ENCODE results near the gene LPP. TPM values are rescaled to one million over a fixed set of nuclear protein-coding genes. Genes with fewer than 3 reads are reported as not detected.

The LPP gene
- total and polyA plus RNA-seq, 4 donors, result 11.1 to 219 (median 66.5) TPM

- ATAC-seq (ENCODE audit: insufficient read depth, low FRiP score) (no peak), DNase-seq (no peak)
- Histone ChIP-seq H3K27me3 (ENCODE audit: control insufficient read depth in 3 of 3, insufficient read depth in 3 of 3, low read length in 2 of 3) (no peaks in the 10 kb centered on the region), H3K27ac (ENCODE audit: low read depth in 1 of 2, low read length in 1 of 2) (no peak overlapping the region), H3K9me3 (ENCODE audit: control insufficient read depth in 4 of 4, insufficient read depth in 3 of 4, low read length in 3 of 4) (no peaks in the 10 kb centered on the region), H3K4me3 (no peak overlapping the region), H3K9ac (ENCODE audit: insufficient read depth in 1 of 2, low read length in 2 of 2) (no peak overlapping the region), H3K36me3 (ENCODE audit: control insufficient read depth in 4 of 4, insufficient read depth in 4 of 4, low read length in 4 of 4) (peaks cover 0 to 6% (median 5%) of the 10 kb centered on the region in 4 donors), H3K4me1 (ENCODE audit: control insufficient read depth in 5 of 5, insufficient read depth in 5 of 5, low read length in 5 of 5) (peaks cover 0 to 34% (median 1%) of the 10 kb centered on the region in 5 donors)
- TF ChIP-seq CTCF (IDR thresholded peaks at IDR 0.05; ENCODE audit: control extremely low read depth, extremely low read depth), result no peak
- WGBS, 2 donors, result 55 to 62% methylated on average over 3 of the region's 3 CpGs
Measured at GRCh38 chr3:188401244-188401993, 247.5 kb downstream of the LPP start.

DNA sequence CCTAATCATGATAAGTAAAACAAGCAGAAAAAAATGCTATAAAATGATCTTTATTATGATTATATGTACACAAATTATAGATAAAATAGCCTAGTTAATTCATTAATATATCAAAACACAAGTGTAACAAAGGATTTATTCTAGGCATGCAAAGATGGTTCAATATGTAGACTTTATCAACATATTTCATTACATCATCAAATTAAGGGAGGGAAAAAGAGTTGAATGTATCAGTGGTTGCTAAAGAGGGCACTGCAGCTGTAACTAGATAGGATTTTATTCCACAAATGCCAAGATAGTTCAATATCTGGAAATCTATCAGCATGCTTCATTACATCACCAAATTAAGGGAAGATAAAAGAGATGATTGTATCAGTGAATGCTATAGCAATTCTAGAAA, 248.3 kb downstream of the LPP start:
- H3K4me1 ChIP-seq (ENCODE audit: control insufficient read depth in 5 of 5, insufficient read depth in 5 of 5, low read length in 5 of 5), result peaks cover 0 to 31% (median under 1%) of the 10 kb centered on the region in 5 donors
- H3K9me3 ChIP-seq (ENCODE audit: control insufficient read depth in 4 of 4, insufficient read depth in 3 of 4, low read length in 3 of 4), result no peaks in the 10 kb centered on the region
- H3K36me3 ChIP-seq (ENCODE audit: control insufficient read depth in 4 of 4, insufficient read depth in 4 of 4, low read length in 4 of 4), result peaks cover 0 to 10% (median 9%) of the 10 kb centered on the region in 4 donors
- H3K27ac ChIP-seq (ENCODE audit: low read depth in 1 of 2, low read length in 1 of 2), result no peak overlapping the region
- ATAC-seq (ENCODE audit: insufficient read depth, low FRiP score), result no peak
- no peak overlapping the region for H3K9ac ChIP-seq (ENCODE audit: insufficient read depth in 1 of 2, low read length in 2 of 2)
- H3K4me3 ChIP-seq, result no peak overlapping the region
- TF ChIP-seq CTCF (IDR thresholded peaks at IDR 0.05; ENCODE audit: control extremely low read depth, extremely low read depth), result no peak
- no peak for DNase-seq
- H3K27me3 ChIP-seq (ENCODE audit: control insufficient read depth in 3 of 3, insufficient read depth in 3 of 3, low read length in 2 of 3), result no peaks in the 10 kb centered on the region

- no peak for DNase-seq
- Histone ChIP-seq H3K36me3 (ENCODE audit: control insufficient read depth in 4 of 4, insufficient read depth in 4 of 4, low read length in 4 of 4) (peaks cover 2 to 15% (median 9%) of the 10 kb centered on the region in 4 donors), H3K9ac (ENCODE audit: insufficient read depth in 1 of 2, low read length in 2 of 2) (no peak overlapping the region), H3K4me1 (ENCODE audit: control insufficient read depth in 5 of 5, insufficient read depth in 5 of 5, low read length in 5 of 5) (peaks cover 0 to 22% (median 0%) of the 10 kb centered on the region in 5 donors), H3K27ac (ENCODE audit: low read depth in 1 of 2, low read length in 1 of 2) (no peak overlapping the region), H3K27me3 (ENCODE audit: control insufficient read depth in 3 of 3, insufficient read depth in 3 of 3, low read length in 2 of 3) (no peaks in the 10 kb centered on the region), H3K4me3 (no peak overlapping the region), H3K9me3 (ENCODE audit: control insufficient read depth in 4 of 4, insufficient read depth in 3 of 4, low read length in 3 of 4) (no peaks in the 10 kb centered on the region)
- no peak for TF ChIP-seq CTCF (IDR thresholded peaks at IDR 0.05; ENCODE audit: control extremely low read depth, extremely low read depth)
- no peak for ATAC-seq (ENCODE audit: insufficient read depth, low FRiP score)
- 67 to 86% methylated on average over 1 of the region's 1 CpG for WGBS, 2 donors
Measured at GRCh38 chr3:188403404-188403803, 249.4 kb downstream of the LPP start.
